Mucosa of gallbladder (tissue), 1 donor: ENCODE measurements around the gene VAMP2. TPM values are rescaled to one million over a fixed set of nuclear protein-coding genes. Genes with fewer than 3 reads are reported as not detected.
A peak's percentile ranks its signal among the peaks of the same experiment; 100 is the strongest.
"Not testable (repeated sequence)": the region's sequence is repeated elsewhere in the genome, so short reads cannot be mapped to it uniquely, and the experiment has no call there.

Experiments used
- DNase-seq: peaks from one replicate; pipeline ENCODE4 v3.0.0-alpha.2; 2020; ENCODE audit warnings: low spot score
- total RNA-seq: library from RNA; stranded (reverse); gene quantifications from one replicate; pipeline ENCODE4 v1.2.1, GENCODE V29; 2021
- donor health status: DM: no; HTN: no; CAD: no.

VAMP2 gene
- total RNA-seq, 1 donor from 2014 or later, result 73.8 TPM

GRCh38 chr17:8176197-8176940, 13.6 kb upstream of the VAMP2 start, which contains the start of gene TMEM107:
TSS of gene TMEM107 (minus strand) at chr17:8176380. CDS start at chr17:8176286, 94 bp downstream.
- DNase-seq, result peak; percentile 88

GRCh38 chr17:8175795-8176196, 13.0 kb upstream of the VAMP2 start:
- DNase-seq, result no peak

DNA sequence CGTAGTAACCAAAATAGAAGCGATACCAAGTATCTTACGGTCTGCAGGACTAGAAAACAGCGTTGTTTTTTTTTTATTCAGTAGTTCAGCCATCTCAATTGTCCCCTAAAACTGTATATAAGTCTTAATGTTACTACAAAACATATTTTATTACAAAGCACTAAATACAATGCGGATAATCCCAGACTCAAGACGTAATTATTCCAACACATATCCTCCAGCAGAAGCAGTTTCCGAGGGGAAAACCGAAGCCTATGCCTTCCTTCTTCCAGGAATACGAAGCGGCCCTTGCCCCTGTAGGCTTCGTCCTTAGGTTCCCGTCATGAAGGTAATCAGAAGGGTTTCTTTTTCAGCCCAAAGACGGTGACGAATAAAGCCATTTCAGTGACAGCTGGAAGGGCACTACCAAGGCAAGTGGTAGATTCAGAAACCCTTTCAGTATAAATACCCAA, 11.1 kb upstream of the VAMP2 start:
- DNase-seq, result no peak

DNA sequence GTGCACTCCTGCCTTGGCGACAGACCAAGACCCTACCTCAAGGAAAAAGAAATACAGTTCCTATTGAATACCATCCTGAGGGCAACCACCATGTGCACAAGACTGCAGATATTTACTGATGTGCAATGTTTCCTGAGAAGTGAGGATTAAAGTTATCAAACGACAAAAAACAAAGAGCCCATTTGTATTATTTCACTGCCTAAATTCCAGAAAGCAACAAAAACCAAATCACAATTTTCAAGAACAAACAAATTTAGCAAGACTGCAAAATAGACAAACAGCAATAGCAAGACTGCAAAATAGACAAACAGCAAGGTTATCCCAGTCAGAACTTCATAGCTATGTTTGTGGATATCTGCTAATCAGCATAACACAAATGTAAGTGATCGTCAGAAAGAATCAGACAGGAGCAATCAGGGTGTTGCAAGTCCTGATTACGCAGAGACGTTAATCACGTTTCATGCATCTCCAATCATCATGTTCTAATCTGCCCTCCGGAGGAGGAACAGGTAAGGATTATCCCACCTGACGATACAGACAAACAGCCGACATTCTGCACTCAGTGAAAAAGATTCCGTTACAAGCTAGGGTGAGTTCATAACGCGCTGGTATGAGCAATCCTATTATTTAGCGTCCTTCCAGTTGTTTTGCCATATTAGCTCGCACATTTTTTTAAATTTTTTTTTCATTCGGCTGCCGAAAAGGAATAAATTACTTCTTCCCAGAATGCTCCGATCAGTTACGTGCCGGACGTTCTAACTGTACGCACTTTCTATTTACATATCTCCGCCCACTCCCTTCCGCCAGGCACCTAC, 10.5 kb upstream of the VAMP2 start:
- peak; percentile 86 for DNase-seq

- DNase-seq, result not testable (repeated sequence)
Observed at GRCh38 chr17:8170186-8170585, 7.4 kb upstream of the VAMP2 start.

GRCh38 chr17:8167526-8167925, 4.8 kb upstream of the VAMP2 start:
- DNase-seq, result no peak

- DNase-seq, result no peak
Observed at GRCh38 chr17:8166731-8167130, 4.0 kb upstream of the VAMP2 start.

GRCh38 chr17:8164815-8165131, 2.0 kb upstream of the VAMP2 start:
- DNase-seq, result no peak

- peak; percentile 73 for DNase-seq
Observed at GRCh38 chr17:8163978-8164814, 1.4 kb upstream of the VAMP2 start.

DNA sequence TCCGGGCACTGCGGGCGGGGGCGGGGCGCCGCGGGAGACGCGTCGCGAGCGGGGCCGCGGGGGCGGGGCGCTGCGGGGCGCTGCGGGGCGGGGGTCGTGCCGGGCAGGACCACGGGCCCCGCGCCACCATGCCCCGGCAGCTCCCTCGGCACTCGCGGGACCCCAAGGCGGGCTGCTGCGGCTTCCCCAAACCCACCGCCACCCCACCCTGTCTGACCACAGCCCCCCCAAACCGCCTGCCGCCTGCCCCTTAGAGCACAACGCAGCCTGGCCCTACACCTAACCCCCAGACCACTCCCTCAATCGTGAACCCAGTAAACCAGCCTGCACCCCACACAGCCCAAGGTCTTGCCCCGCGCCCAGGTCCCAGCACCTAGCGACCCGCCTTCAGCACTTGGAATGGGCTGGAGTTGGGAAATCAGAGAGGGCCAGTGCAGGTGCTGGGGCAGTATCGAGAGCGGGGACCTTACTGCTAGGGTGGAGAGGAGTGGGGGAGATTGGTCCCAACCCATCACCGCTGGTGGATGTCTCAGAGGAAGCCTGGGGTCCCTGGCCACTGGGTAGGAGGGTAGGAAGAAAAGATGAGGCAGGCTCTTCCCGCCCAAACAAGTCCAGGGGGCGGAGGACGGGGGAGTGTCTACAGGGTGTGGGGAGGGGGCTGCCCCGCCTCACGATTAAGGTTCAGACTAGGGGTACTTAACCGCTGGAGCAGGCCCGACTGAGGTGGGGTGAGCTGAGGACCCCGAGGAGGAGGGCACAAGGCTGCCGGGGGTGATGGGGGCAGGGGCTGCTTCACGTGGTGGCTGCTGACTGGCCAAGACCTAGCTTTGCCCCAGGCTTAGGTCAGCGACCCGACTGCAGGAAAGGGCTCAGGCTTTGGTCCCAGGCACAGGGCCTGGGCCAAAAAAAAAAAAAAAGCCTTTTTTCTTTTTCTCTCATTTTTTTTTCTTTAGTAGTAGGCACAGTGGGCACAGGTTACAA, 539 bp upstream of the VAMP2 start:
- DNase-seq, result no peak

DNA sequence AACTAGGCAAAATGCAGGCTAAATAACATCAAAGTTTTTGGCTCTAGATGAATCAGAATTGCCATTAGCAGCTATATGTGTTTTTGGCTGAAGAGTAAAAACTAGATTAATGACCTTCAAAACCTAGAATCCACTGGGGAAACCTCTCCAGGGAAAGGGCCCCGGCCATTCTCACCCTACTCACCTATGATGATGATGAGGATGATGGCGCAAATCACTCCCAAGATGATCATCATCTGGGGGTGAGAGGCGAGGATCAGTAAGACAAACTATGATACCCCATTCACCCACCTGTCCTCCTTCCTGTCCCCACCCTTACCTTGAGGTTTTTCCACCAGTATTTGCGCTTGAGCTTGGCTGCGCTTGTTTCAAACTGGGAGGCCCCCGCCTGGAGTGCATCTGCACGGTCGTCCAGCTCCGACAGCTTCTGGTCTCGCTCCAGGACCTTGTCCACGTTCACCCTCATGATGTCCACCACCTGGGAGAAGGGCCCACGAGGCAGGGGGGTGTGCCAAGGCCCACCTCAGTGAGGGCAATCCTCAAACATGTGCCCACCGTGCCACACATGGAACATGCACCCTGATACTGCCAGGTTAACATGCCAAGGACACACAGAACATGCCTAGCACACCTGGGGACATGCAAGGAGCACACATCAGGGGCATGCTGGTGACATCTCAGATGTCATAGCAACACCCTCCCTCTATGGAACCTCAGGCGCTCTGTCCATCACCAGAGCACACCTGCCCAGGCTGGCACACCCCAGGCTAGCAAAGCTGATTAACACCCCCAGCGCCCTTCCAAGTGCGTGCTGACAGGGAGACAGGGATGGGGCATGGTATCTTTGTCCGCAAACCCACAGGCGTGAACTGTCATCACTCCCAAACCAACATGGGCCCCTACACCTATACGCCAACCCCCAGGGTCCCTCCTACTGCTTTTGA, 1.2 kb downstream of the VAMP2 start:
- DNase-seq, result no peak

DNA sequence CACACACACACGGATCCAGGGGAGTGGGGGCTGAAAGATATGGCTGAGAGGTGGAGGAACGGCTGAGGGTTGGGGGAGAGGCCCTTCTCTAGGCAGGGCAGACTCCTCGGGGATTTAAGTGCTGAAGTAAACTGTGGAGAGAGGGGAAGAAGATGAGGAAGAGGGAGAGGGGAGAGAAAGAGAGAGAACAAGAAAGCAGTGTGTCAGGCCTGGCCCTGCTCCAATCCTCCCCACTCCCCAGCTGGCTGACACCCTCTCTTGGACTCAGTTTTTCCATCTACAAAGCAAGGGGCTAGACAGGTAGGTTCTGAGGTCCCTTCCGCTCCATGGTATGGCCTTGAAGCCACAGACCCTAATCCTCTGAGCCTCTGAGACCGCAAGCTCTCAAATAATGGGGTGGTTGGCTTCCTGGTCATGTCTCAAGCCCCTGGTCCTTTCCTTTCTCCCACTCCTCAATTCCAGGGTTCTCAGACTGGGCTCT, 2.0 kb downstream of the VAMP2 start:
- no peak for DNase-seq

- no peak for DNase-seq
Observed at GRCh38 chr17:8160224-8160577, 2.5 kb downstream of the VAMP2 start.

- no peak for DNase-seq
Observed at GRCh38 chr17:8159459-8160223, 3.1 kb downstream of the VAMP2 start.

GRCh38 chr17:8159032-8159400, 3.7 kb downstream of the VAMP2 start:
- DNase-seq, result no peak

- peak; percentile 95 for DNase-seq
Observed at GRCh38 chr17:8158267-8159031, 4.3 kb downstream of the VAMP2 start.

DNA sequence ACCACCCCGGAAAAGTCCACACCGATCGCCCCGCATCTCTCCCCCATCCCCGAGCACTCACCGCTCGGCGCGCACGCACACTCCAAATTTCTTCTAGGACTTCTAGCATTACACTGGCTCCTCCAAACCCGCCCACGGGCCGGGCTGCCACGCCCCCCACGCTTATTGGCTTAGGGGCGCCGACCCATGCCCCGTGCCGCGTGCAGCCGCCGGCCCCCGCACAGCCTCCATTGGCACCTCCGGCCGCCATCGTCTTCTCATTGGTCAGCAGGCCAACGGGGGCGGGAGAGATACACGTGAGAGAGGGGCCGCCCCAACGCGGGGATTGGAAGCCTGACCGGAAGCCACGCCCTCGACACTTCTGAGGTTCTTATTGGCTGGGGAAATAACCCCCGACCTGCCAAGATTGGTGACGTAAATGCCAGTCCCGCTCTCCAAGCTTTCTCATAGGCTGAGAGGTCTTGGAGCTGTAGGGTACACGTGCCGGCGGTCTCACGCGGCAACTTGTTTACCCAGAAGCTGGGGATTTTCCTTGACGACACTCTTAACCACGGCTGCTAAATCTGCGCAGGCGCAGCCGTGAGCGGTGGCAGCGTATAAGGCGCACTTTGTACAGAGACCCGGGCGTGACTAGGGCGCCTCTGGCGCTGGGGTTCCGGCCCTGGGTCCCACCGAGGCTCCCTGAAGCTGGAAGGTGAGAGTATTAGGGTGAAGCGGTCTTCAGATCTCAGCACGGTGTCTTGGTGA, 6.3 kb downstream of the VAMP2 start:
- peak; percentile 100 for DNase-seq

- DNase-seq, result no peak
Observed at GRCh38 chr17:8155996-8156245, 6.8 kb downstream of the VAMP2 start.
